ENCODE data around the gene ALAS2.
A peak's percentile ranks its signal among the peaks of the same experiment; 100 is the strongest.
"Not testable (repeated sequence)": the region's sequence is repeated elsewhere in the genome, so short reads cannot be mapped to it uniquely, and the experiment has no call there.

The ALAS2 gene

GRCh38 chrX:55030271-55031205 lies at the start of gene ALAS2:
Gene ALAS2, minus strand, starts transcription at chrX:55030977. Its CDS starts 4,977 bp downstream, at chrX:55026000.
- DNase-seq (ENCODE audit: low spot score): peak; percentile 84

- DNase-seq (ENCODE audit: low spot score): no peak
These were observed 44.2 kb upstream of the ALAS2 start, which contains the start of gene PAGE2B for GRCh38 chrX:55074851-55075467. Gene PAGE2B, plus strand, starts transcription at chrX:55075030. Its CDS starts 1,012 bp downstream, at chrX:55076042.

GRCh38 chrX:55072286-55072685 lies 41.5 kb upstream of the ALAS2 start:
- no peak for DNase-seq (ENCODE audit: low spot score)

- DNase-seq (ENCODE audit: low spot score): not testable (repeated sequence)
These were observed 36.4 kb upstream of the ALAS2 start for GRCh38 chrX:55067180-55067579.

GRCh38 chrX:55057675-55058249 lies 27.0 kb upstream of the ALAS2 start:
- peak; percentile 83 for DNase-seq (ENCODE audit: low spot score)

GRCh38 chrX:55056820-55057674 lies 26.3 kb upstream of the ALAS2 start:
- DNase-seq (ENCODE audit: low spot score): peak; percentile 73

- DNase-seq (ENCODE audit: low spot score): not testable (repeated sequence)
These were observed 19.8 kb upstream of the ALAS2 start for GRCh38 chrX:55050599-55050998.

- no peak for DNase-seq (ENCODE audit: low spot score)
These were observed 10.7 kb upstream of the ALAS2 start for GRCh38 chrX:55041514-55041913.

GRCh38 chrX:55039471-55039870 lies 8.7 kb upstream of the ALAS2 start:
- DNase-seq (ENCODE audit: low spot score): no peak

GRCh38 chrX:55033429-55033828 lies 2.7 kb upstream of the ALAS2 start:
- DNase-seq (ENCODE audit: low spot score): no peak

GRCh38 chrX:55029291-55029690 lies 1.5 kb downstream of the ALAS2 start:
- peak; percentile 76 for DNase-seq (ENCODE audit: low spot score)

GRCh38 chrX:55028611-55029010 lies 2.2 kb downstream of the ALAS2 start:
- DNase-seq (ENCODE audit: low spot score): peak; percentile 73

GRCh38 chrX:55028040-55028439 lies 2.7 kb downstream of the ALAS2 start:
- DNase-seq (ENCODE audit: low spot score): peak; percentile 86

GRCh38 chrX:55026840-55027239 lies 3.9 kb downstream of the ALAS2 start:
- no peak for DNase-seq (ENCODE audit: low spot score)

GRCh38 chrX:55026143-55026542 lies 4.6 kb downstream of the ALAS2 start:
- DNase-seq (ENCODE audit: low spot score): peak; percentile 81

GRCh38 chrX:55014897-55015299 lies 15.9 kb downstream of the ALAS2 start:
- DNase-seq (ENCODE audit: low spot score): peak; percentile 91

- DNase-seq (ENCODE audit: low spot score): peak; percentile 43
These were observed 19.5 kb downstream of the ALAS2 start for GRCh38 chrX:55011294-55011693.

- DNase-seq (ENCODE audit: low spot score): no peak
These were observed 22.0 kb downstream of the ALAS2 start for GRCh38 chrX:55008571-55009358.

- DNase-seq (ENCODE audit: low spot score): no peak
These were observed 23.1 kb downstream of the ALAS2 start for GRCh38 chrX:55007656-55008055.

GRCh38 chrX:55006827-55007621 lies 23.8 kb downstream of the ALAS2 start:
- DNase-seq (ENCODE audit: low spot score): no peak
